WTC11 (cell line): ENCODE results near the gene SHPK. TPM values are rescaled to one million over a fixed set of nuclear protein-coding genes. Genes with fewer than 3 reads are reported as not detected.

Experiments
- ATAC-seq: fragments of 200-7000 bp; cut with Tn5 transposase; 2 replicates; pipeline ENCODE4 v1.10.0; 2021; ENCODE audit warnings: mild to moderate bottlenecking, moderate library complexity
- CTCF ChIA-PET: fragments of 300-600 bp; sonication (Branson Sonifier 250); formaldehyde crosslinking; loops from one replicate; lab custom pipeline; 2021; ENCODE audit warnings: antibody characterized with exemption; lab: Charles Lee
- POLR2A ChIA-PET: fragments of 350-600 bp; sonication (Branson Sonifier 250); formaldehyde crosslinking; loops from one replicate; lab custom pipeline; 2021; ENCODE audit warnings: antibody characterized with exemption; lab: Charles Lee
- DNase-seq: peaks from one replicate; pipeline ENCODE4 v3.0.0; 2021; ENCODE audit warnings: low spot score
- H3K27ac Mint-ChIP-seq: 2 replicates; pipeline ENCODE4 v1.8.0; 2021; ENCODE audit warnings: mixed read lengths
- H3K27me3 Mint-ChIP-seq: 2 replicates; pipeline ENCODE4 v1.8.0; 2021; ENCODE audit warnings: low read depth, mild to moderate bottlenecking, moderate library complexity, mixed read lengths
- H3K36me3 Mint-ChIP-seq: 2 replicates; pipeline ENCODE4 v1.8.0; 2021; ENCODE audit warnings: mixed read lengths
- H3K4me1 Mint-ChIP-seq: 2 replicates; pipeline ENCODE4 v1.8.0; 2022; ENCODE audit warnings: mixed read lengths
- H3K4me3 Mint-ChIP-seq: 2 replicates; pipeline ENCODE4 v1.8.0; 2021; ENCODE audit warnings: mild to moderate bottlenecking, moderate library complexity, mixed read lengths
- H3K9me3 Mint-ChIP-seq: 2 replicates; pipeline ENCODE4 v1.8.0; 2021; ENCODE audit warnings: mixed read lengths
- ARID4B ChIP-seq: sonication (generic); formaldehyde crosslinking; IDR thresholded peaks from 2 replicates; pipeline ENCODE4 v1.8.0; 2023; ENCODE audit warnings: missing genetic modification reagents, mild to moderate bottlenecking, borderline replicate concordance
- CDX4 ChIP-seq: fragments of 250-450 bp; sonication (Bioruptor Pico); IDR thresholded peaks from 2 replicates; pipeline ENCODE4 v1.9.0; 2021; ENCODE audit warnings: moderate library complexity, mild to moderate bottlenecking, inconsistent platforms, borderline replicate concordance
- ETV6 ChIP-seq: sonication (generic); formaldehyde crosslinking; IDR thresholded peaks from 2 replicates; pipeline ENCODE4 v1.8.1; 2022; ENCODE audit warnings: mild to moderate bottlenecking, missing genetic modification reagents
- HMGA2 ChIP-seq: fragments of 250-450 bp; sonication (Bioruptor Pico); IDR thresholded peaks from 2 replicates; pipeline ENCODE4 v1.4.0; 2021; ENCODE audit warnings: mild to moderate bottlenecking, moderate library complexity
- JUN ChIP-seq: sonication (generic); formaldehyde crosslinking; IDR thresholded peaks from 2 replicates; pipeline ENCODE4 v1.8.0; 2023; ENCODE audit warnings: mild to moderate bottlenecking, missing genetic modification reagents
- NR3C1 ChIP-seq: sonication (generic); formaldehyde crosslinking; conservative IDR thresholded peaks from 2 replicates; pipeline ENCODE4 v1.8.1; 2023; ENCODE audit warnings: low read depth, mild to moderate bottlenecking, missing genetic modification reagents
- RORB ChIP-seq: fragments of 250-450 bp; sonication (Bioruptor Pico); IDR thresholded peaks from 2 replicates; pipeline ENCODE4 v1.9.0; 2021; ENCODE audit warnings: mild to moderate bottlenecking
- TCF7 ChIP-seq: sonication (generic); formaldehyde crosslinking; IDR thresholded peaks from 2 replicates; pipeline ENCODE4 v1.8.0; 2022; ENCODE audit warnings: mild to moderate bottlenecking, low read depth, missing genetic modification reagents, moderate library complexity
- TEAD4 ChIP-seq: sonication (generic); formaldehyde crosslinking; IDR thresholded peaks from 2 replicates; pipeline ENCODE4 v1.8.0; 2022; ENCODE audit warnings: mild to moderate bottlenecking, missing genetic modification reagents
- TP53 ChIP-seq: sonication (generic); formaldehyde crosslinking; IDR thresholded peaks from 2 replicates; pipeline ENCODE4 v1.8.1; 2023; ENCODE audit warnings: mild to moderate bottlenecking, missing genetic modification reagents
- ZBTB43 ChIP-seq: sonication (generic); formaldehyde crosslinking; IDR thresholded peaks from 2 replicates; pipeline ENCODE4 v1.8.1; 2023; ENCODE audit warnings: mild to moderate bottlenecking, missing genetic modification reagents
- ZNF396 ChIP-seq: fragments of 250-450 bp; sonication (Bioruptor Pico); IDR thresholded peaks from 2 replicates; pipeline ENCODE4 v1.8.0; 2021; ENCODE audit warnings: mild to moderate bottlenecking, moderate library complexity, borderline replicate concordance
- ZNF416 ChIP-seq: fragments of 250-450 bp; sonication (Bioruptor Pico); IDR thresholded peaks from 2 replicates; pipeline ENCODE4 v1.9.0; 2021; ENCODE audit warnings: mild to moderate bottlenecking, inconsistent platforms
- total RNA-seq: library from RNA; stranded (reverse); gene quantifications from 3 replicates; pipeline ENCODE4 v1.2.3, GENCODE V29; 2021
- TF ChIP-seq, protein P1 (sequence below): sonication (generic); formaldehyde crosslinking; conservative IDR thresholded peaks from 2 replicates; pipeline ENCODE4 v1.8.1; 2022; ENCODE audit warnings: mild to moderate bottlenecking, missing genetic modification reagents
- TF ChIP-seq, protein P2 (sequence below): sonication (generic); formaldehyde crosslinking; IDR thresholded peaks from 2 replicates; pipeline ENCODE4 v1.8.1; 2023; ENCODE audit warnings: mild to moderate bottlenecking, missing genetic modification reagents
- TF ChIP-seq, protein P3 (sequence below): fragments of 250-450 bp; sonication (Bioruptor Pico); IDR thresholded peaks from 2 replicates; pipeline ENCODE4 v1.9.0; 2021; ENCODE audit warnings: mild to moderate bottlenecking

The SHPK gene
- total RNA-seq, 1 experiment from 2014 or later, result 29.2 TPM

DNA sequence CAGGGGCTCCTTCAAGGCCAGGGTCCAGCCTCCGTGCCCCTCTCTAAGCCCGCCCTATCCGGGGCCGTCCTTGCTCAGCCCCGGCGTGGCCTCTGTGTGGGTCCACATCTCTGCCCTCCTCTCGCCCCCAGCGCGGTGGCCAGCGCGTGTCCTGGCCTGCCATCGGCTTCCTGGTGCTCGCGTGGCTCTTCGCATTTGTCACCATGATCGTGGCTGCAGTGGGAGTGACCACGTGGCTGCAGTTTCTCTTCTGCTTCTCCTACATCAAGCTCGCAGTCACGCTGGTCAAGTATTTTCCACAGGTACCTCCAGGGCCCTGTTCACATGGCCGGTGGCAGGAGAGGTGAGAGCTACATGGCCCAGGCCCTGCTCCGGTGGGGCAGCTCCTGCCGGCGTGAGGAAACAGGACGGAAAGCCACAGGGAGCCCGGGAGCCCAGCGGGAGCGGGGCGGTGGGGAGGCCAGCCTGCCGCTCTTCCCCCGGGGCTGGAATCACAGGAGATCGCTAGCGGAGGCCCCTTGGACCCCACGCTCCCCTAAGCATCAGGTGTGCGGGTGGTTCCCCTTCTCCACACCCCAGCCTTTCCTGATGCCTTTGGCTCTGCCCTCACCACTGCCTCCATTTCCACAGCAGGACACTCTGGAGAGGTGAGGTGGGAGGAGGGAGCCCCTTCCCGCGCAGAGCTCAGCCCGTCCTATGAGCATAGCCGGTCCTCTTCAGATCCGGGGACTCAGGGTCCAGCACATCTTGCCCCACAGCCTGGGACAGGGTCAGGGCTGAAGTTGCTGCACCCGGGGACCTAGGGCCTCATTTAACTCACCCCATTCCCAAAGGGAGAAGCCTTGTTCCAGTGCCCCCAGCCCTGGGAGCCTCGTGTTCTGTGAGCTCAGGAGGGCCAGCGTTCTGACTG is 22.1 kb upstream of the SHPK start:
- Mint-ChIP-seq H3K36me3 (no peaks in the 10 kb centered on the region), H3K27me3 (no peaks in the 10 kb centered on the region), H3K4me1 (no peaks in the 10 kb centered on the region), H3K4me3 (no peak overlapping the region), H3K9me3 (no peaks in the 10 kb centered on the region)
- CTCF ChIA-PET, result interaction anchor here (1.4 kb wide), 1 partner anchor 25 kb away, joined by 4 read pairs; no protein-coding TSS in a partner anchor
- ATAC-seq, result no peak
- TF ChIP-seq NR3C1 (CRISPR knock-in tag) (no peak), RORB (CRISPR knock-in tag) (no peak)
- TF ChIP-seq, all 79 proteins: peak for 0
- DNase-seq, result no peak
- H3K27ac Mint-ChIP-seq, result no peak overlapping the region
- POLR2A ChIA-PET, result no interaction called here

DNA sequence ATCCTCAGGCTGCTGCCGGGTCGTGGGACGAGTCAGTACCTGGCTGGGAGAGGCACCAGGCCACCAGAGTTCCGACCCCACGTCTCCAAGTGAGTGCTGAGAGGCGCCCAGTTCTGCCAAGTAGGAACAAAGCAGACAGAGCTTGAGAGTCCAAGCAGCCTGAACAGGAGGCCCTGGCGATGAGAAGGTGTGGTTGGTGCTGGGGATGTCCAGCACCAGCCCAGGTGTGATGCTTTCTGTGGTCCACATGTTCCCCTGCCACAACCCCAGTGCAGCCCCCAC is 21.5 kb upstream of the SHPK start:
- H3K36me3 Mint-ChIP-seq, result no peaks in the 10 kb centered on the region
- no peak overlapping the region for H3K4me3 Mint-ChIP-seq
- no peak for TF ChIP-seq TCF7
- TF ChIP-seq JUN (CRISPR knock-in tag), result no peak
- no peak for TF ChIP-seq CDX4 (CRISPR knock-in tag)
- no peak for TF ChIP-seq ZNF396
- no peak for TF ChIP-seq TP53 (CRISPR knock-in tag)
- no peak for TF ChIP-seq ZBTB43
- TF ChIP-seq RORB (CRISPR knock-in tag), result no peak
- TF ChIP-seq ZNF416 (CRISPR knock-in tag), result no peak
- TF ChIP-seq ETV6, result no peak
- TF ChIP-seq, protein P1, sequence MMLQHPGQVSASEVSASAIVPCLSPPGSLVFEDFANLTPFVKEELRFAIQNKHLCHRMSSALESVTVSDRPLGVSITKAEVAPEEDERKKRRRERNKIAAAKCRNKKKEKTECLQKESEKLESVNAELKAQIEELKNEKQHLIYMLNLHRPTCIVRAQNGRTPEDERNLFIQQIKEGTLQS (CRISPR knock-in tag), result no peak
- no peak for TF ChIP-seq HMGA2 (CRISPR knock-in tag)
- TF ChIP-seq, protein P2, sequence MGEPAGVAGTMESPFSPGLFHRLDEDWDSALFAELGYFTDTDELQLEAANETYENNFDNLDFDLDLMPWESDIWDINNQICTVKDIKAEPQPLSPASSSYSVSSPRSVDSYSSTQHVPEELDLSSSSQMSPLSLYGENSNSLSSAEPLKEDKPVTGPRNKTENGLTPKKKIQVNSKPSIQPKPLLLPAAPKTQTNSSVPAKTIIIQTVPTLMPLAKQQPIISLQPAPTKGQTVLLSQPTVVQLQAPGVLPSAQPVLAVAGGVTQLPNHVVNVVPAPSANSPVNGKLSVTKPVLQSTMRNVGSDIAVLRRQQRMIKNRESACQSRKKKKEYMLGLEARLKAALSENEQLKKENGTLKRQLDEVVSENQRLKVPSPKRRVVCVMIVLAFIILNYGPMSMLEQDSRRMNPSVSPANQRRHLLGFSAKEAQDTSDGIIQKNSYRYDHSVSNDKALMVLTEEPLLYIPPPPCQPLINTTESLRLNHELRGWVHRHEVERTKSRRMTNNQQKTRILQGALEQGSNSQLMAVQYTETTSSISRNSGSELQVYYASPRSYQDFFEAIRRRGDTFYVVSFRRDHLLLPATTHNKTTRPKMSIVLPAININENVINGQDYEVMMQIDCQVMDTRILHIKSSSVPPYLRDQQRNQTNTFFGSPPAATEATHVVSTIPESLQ (CRISPR knock-in tag), result no peak
- TF ChIP-seq ARID4B, result no peak
- TF ChIP-seq, protein P3, sequence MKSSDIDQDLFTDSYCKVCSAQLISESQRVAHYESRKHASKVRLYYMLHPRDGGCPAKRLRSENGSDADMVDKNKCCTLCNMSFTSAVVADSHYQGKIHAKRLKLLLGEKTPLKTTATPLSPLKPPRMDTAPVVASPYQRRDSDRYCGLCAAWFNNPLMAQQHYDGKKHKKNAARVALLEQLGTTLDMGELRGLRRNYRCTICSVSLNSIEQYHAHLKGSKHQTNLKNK (CRISPR knock-in tag), result no peak
- no peak for TF ChIP-seq TEAD4 (CRISPR knock-in tag)
- TF ChIP-seq, all 79 proteins: peak for 0
- DNase-seq, result no peak
- ChIA-PET POLR2A (no interaction called here), CTCF (interaction anchor here (0.6 to 1.4 kb wide), 2 partner anchors 12 to 25 kb away, joined by 3 to 4 read pairs; no protein-coding TSS in a partner anchor)
- H3K27ac Mint-ChIP-seq, result no peak overlapping the region
- no peak for ATAC-seq
- H3K27me3 Mint-ChIP-seq, result no peaks in the 10 kb centered on the region
- no peaks in the 10 kb centered on the region for H3K4me1 Mint-ChIP-seq
- no peaks in the 10 kb centered on the region for H3K9me3 Mint-ChIP-seq
